NCI-H2196 (cell line): ENCODE results near the gene BORCS8.
"Not testable (repeated sequence)": the region's sequence is repeated elsewhere in the genome, so short reads cannot be mapped to it uniquely, and the experiment has no call there.

Experiments
- DNase-seq: peaks from one replicate; lab custom pipeline; 2025; ENCODE audit not compliant: unreplicated experiment; lab: John Stamatoyannopoulos, UW

Gene BORCS8

GRCh38 chr19:19151418-19151817 lies 40.5 kb downstream of the BORCS8 start:
- DNase-seq = no peak

DNA sequence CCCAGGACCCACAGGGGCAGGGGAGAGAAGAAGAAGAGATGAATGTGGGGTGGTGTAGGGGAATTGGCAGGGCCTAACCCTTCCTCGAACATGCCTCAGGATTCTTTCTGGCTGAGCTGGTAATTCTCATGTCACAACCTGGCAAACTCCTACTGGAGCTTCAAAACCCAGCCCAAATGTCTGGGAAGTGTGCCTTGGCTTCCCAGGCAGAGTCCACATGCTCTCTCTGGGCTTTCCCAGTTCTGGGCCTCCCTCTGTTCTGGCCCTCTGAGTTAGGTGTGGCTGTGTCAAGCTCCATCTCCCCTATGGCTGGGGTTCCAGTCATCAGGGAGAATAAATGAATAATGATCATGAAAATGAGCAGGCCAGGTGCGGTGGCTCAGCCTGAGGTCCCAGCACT lies 42.5 kb downstream of the BORCS8 start:
- DNase-seq = no peak

DNA sequence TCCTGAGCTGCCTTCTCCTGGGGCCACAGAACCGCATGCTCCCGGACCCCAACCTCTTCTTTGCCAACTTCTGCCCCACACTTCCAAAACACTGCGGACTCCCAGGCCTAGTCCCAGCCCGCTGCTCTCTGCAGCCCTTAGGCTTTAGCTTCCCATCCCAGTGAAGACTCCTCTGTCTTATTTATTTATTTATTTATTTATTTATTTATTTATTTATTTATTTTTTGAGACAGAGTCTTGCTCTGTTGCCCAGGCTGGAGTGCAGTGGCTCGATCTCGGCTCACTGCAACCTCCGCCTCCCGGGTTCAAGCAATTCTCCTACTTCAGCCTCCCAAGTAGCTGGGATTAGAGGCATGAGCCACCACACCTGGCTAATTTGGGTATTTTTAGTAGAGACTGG lies 43.4 kb downstream of the BORCS8 start:
- not testable (repeated sequence) for DNase-seq

- DNase-seq = no peak
Observed at GRCh38 chr19:19147344-19147743, 44.6 kb downstream of the BORCS8 start.

DNA sequence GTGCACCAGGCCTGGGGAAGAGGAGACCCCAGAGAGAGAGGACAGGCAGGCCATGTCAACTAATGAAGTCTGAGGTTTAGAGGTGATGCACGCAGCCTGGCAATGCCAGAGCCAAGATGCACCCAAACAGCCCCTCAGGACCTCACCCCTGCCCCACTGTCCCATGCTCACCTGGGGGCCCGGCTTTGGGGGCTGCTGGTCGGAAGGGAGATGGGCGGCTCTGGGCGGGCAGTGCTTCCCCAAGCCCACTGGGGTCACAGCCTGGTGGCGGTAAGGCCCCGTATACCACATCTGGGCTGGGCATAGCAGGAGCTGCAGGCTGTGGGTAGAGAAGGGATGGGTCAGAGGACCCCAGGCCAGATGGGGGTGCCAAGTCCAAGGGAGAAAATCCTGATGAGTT lies 45.1 kb downstream of the BORCS8 start:
- DNase-seq = no peak

DNA sequence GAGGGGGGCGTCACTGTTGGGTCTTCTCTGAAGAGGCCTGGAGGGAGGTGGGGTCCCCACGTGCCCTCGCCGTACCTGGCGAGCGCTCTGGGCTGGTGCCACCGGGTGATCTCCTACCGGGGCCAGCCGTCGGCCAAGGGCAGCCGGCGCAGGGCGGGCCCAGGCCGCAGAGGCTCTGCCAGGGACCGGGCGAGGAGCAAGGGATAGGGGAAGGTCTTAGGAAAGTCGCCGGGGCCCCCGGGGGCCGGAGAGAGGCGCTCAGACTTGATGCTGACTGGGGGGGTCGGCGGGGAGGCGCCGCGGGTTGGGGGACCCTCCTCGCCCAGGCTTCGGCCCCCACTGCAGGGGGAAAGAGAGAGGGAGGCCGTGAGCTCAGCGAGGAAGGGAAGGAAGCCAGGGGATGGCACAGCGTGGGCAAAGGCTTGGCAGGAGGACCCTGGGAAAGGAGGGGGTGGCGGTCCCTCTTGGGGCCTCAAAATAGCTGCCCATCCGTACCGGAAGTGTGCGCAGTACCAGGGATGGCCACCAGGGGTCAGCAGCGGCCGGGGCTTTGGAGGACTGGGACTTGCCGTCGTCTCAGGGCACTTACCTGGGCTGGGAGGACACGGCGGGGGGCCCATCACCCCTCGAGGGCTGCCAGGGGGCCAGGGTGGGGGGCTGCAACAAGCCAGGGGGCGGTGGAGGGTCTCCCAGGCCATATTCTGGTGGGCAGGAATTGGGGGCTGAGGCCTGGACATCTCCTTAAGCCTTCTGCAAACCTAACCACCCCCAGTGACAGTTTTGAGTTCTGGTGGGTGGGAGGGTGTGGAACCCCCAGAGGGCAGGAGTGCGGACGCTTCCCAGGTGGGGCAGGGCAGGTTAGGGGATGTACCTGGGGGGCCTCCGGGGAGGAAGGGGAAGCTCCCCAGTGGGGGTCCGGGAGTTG lies 46.0 kb downstream of the BORCS8 start:
- peak; percentile 80 for DNase-seq

GRCh38 chr19:19145281-19145680 lies 46.7 kb downstream of the BORCS8 start:
- DNase-seq = no peak

- DNase-seq = no peak
Observed at GRCh38 chr19:19142347-19142746, 49.6 kb downstream of the BORCS8 start.

DNA sequence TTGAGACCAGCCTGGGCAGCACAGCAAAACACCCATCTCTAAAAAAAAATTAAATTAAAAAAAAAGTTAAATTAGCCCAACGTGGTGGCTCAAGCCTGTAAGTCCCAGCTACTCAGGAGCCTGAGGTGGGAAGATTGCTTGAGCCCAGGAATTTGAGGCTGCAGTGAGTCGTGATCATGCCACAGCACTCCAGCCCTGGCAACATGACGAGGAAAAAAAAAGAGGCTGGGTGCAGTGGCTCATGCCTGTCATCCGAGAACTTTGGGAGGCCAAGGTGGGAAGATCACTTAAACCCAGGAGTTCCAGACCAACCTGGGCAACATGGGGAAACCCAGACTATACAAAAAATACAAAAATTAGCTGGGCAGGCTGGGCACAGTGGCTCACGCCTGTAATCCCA lies 51.5 kb downstream of the BORCS8 start:
- DNase-seq = no peak

- no peak for DNase-seq
Observed at GRCh38 chr19:19139876-19140229, 52.1 kb downstream of the BORCS8 start.

- DNase-seq = peak; percentile 96
Observed at GRCh38 chr19:19138109-19138981, 53.6 kb downstream of the BORCS8 start, which contains the start of gene TMEM161A. TSS of gene TMEM161A (minus strand) at chr19:19138478. CDS start at chr19:19138428, 50 bp downstream.

DNA sequence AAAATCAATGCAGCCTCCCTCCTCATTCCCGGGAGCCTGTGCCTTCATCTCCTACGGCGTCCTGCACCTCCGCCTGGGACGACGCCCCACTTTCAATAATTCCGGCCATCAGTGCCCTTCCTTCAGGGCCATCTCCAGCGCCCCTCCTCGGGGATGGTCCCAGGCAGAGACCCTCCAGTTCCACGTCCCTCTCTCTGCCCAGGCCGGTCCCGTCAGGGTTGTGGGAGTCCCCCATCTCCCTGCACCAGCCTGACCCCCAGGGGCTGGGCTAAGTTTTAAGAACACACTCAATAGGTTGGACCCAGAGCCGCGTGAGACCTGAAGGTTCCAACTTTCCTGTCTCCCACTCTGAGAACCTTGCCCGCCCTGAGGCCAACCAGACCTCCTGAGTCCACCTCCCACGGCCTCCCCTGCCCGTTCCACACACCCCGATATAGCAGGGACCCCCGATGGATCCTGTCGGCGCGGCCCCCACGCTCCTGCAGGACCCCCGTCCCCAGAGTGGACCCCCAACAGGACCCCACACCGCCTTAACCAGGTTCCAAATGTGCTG lies 54.3 kb downstream of the BORCS8 start:
- no peak for DNase-seq

DNA sequence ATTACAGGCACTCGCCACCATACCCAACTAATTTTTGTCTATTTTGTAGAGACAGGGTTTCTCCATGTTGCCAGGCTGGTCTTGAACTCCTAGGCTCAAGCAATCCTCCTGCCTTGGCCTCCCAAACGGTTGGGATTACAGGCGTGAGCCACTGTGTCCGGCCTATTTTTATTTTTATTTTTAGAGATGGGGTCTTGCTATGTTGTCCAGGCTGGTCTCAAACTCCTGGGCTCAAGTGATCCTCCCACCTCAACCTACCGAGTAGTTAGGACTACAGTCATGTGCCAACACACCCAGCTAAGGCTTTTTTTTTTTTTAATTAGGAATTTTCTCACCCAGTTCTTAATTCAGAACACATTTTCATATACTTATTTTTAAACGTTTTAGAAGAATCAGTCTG lies 56.2 kb downstream of the BORCS8 start:
- DNase-seq = not testable (repeated sequence)

DNA sequence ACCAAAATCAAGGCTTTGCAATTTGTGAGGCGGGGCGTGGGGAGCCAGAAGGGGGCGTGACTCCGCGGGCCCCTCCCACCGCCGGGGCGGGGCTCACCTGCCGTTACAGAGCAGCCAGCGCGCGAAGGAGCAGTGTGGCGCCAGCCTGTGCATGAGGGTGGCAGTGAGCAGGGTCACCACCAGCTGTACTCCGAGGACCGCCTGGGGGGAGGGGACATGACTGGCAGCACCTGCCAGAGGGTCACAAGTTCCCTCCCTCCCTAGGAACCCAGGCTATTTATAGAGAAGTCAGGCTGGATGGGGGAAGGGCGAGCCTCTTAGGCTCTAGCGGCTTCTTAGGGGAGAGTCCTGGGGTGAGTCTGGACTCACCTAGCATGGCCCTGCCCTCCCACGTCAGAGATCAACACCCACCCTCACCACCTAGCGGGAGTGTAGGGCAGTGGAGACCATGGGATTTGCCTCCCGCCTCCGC lies 57.2 kb downstream of the BORCS8 start:
- DNase-seq = no peak

- DNase-seq = no peak
Observed at GRCh38 chr19:19133985-19134384, 58.0 kb downstream of the BORCS8 start.

- DNase-seq = no peak
Observed at GRCh38 chr19:19132912-19133311, 59.0 kb downstream of the BORCS8 start.

GRCh38 chr19:19131989-19132388 lies 60.0 kb downstream of the BORCS8 start:
- no peak for DNase-seq
